K562 (cell line): Measurements from ENCODE around the gene NUDT21. TPM values are rescaled to one million over a fixed set of nuclear protein-coding genes. Genes with fewer than 3 reads are reported as not detected.

Experiments
- BRF2 ChIP-seq: IDR thresholded peaks from 3 replicates; pipeline ENCODE4 v1.6.1; 2011; ENCODE audit warnings: borderline replicate concordance, mild to moderate bottlenecking; ENCODE audit not compliant: insufficient read length, insufficient read depth
- CBX1 ChIP-seq: sonication (generic); IDR thresholded peaks from 2 replicates; pipeline ENCODE4 v1.6.1; 2016; ENCODE audit warnings: antibody characterized with exemption, low read depth, mild to moderate bottlenecking
- CEBPZ ChIP-seq: fragments of 150-350 bp; IDR thresholded peaks from 2 replicates; pipeline ENCODE4 v1.6.1; 2014; ENCODE audit warnings: low read depth, mild to moderate bottlenecking, low read length, borderline replicate concordance
- CXXC5 ChIP-seq: fragments of 250-450 bp; sonication (Bioruptor Pico); IDR thresholded peaks from 2 replicates; pipeline ENCODE4 v1.8.0; 2022; ENCODE audit warnings: inconsistent platforms, mild to moderate bottlenecking, moderate library complexity
- DPF2 ChIP-seq: fragments of 450-650 bp; IDR thresholded peaks from 2 replicates; pipeline ENCODE4 v1.6.1; 2016
- EP300 ChIP-seq: IDR thresholded peaks from 2 replicates; pipeline ENCODE4 v1.6.1; 2012; ENCODE audit warnings: low read length, improper control_type of control experiment
- FOS ChIP-seq: IDR thresholded peaks from 3 replicates; pipeline ENCODE4 v1.6.1; 2011; ENCODE audit not compliant: insufficient read length; ENCODE audit errors: extremely low read depth
- GTF2E2 ChIP-seq: fragments of 200-800 bp; sonication (Bioruptor generic); IDR thresholded peaks from 2 replicates; pipeline ENCODE4 v1.6.1; 2016; ENCODE audit warnings: missing genetic modification characterization, missing compliant biosample characterization
- HOXB6 ChIP-seq: fragments of 250-450 bp; sonication (Bioruptor Pico); IDR thresholded peaks from 2 replicates; pipeline ENCODE4 v1.5.1; 2022; ENCODE audit warnings: mild to moderate bottlenecking, borderline replicate concordance
- ID3 ChIP-seq, 2 experiments: fragments of 250-450 bp in 1 of 2; fragments of 450-650 bp in 1 of 2; sonication (Bioruptor Pico) in 1 of 2; IDR thresholded peaks; 2 replicates each; pipeline versions ENCODE4 v1.6.1 to v1.8.0; 2016 to 2021; ENCODE audit warnings: mild to moderate bottlenecking in 2 of 2, moderate library complexity in 2 of 2, missing compliant biosample characterization in 1 of 2, missing genetic modification characterization in 1 of 2
- KAT2B ChIP-seq: IDR thresholded peaks from one replicate; pipeline ENCODE4 v1.6.1; 2012; ENCODE audit warnings: low read depth, mild to moderate bottlenecking, control low read depth, inconsistent platforms, low read length, moderate library complexity
- MAFK ChIP-seq: IDR thresholded peaks from 2 replicates; pipeline ENCODE4 v1.6.1; 2011; ENCODE audit warnings: low read length, improper control_type of control experiment
- NFE2L1 ChIP-seq: fragments of 450-650 bp; IDR thresholded peaks from 2 replicates; pipeline ENCODE4 v1.6.1; 2016; ENCODE audit warnings: missing genetic modification characterization, low read depth, mild to moderate bottlenecking, missing compliant biosample characterization, moderate library complexity, borderline replicate concordance
- NR2C2 ChIP-seq, 2 experiments: fragments of 200-800 bp in 1 of 2; sonication (Bioruptor generic) in 1 of 2; sonication (generic) in 1 of 2; formaldehyde crosslinking in 1 of 2; IDR thresholded peaks; 2 replicates each; pipeline versions ENCODE4 v1.6.1 to v1.8.0; 2016 to 2022; ENCODE audit warnings: mild to moderate bottlenecking in 1 of 2, missing compliant biosample characterization in 1 of 2, missing genetic modification characterization in 1 of 2, missing genetic modification reagents in 1 of 2
- RFX5 ChIP-seq: IDR thresholded peaks from 2 replicates; pipeline ENCODE4 v1.6.1; 2011; ENCODE audit warnings: low read depth, mild to moderate bottlenecking, improper control_type of control experiment, low read length
- RUNX1 ChIP-seq: sonication (generic); IDR thresholded peaks from 2 replicates; pipeline ENCODE4 v1.6.1; 2016; ENCODE audit warnings: antibody characterized with exemption, low read depth
- SMAD1 ChIP-seq: fragments of 150-350 bp; IDR thresholded peaks from 2 replicates; pipeline ENCODE4 v1.6.1; 2014; ENCODE audit warnings: low read length, low read depth; ENCODE audit not compliant: partially characterized antibody
- SMARCA5 ChIP-seq: fragments of 450-650 bp; IDR thresholded peaks from 2 replicates; pipeline ENCODE4 v1.6.1; 2016
- SRSF3 ChIP-seq: fragments of 200-400 bp; formaldehyde crosslinking; IDR thresholded peaks from 2 replicates; pipeline ENCODE4 v1.6.1; 2016; ENCODE audit warnings: mild to moderate bottlenecking, low read length, moderate library complexity; ENCODE audit not compliant: insufficient read depth
- ZNF316 ChIP-seq: fragments of 450-650 bp; IDR thresholded peaks from 2 replicates; pipeline ENCODE4 v1.6.1; 2016
- ZNF41 ChIP-seq: fragments of 250-450 bp; sonication (Bioruptor Pico); conservative IDR thresholded peaks from 2 replicates; pipeline ENCODE4 v1.4.0; 2020; ENCODE audit warnings: mild to moderate bottlenecking
- polyA plus RNA-seq, 8 experiments: library from polyadenylated mRNA; depleted of rRNA in 4 of 8; stranded (reverse) in 5 of 8; unstranded in 3 of 8; fragments of >200 nt; fragmentation: Nextera tagmentation in 2 of 8; fragmentation: Illumina TruSeq in 1 of 8; extraction: Ambion mirVana in 2 of 8; extraction: Trizol in 1 of 8; gene quantifications; 2 replicates each; pipeline versions ENCODE4 v1.2.1 to v1.2.3, GENCODE V29; 2011 to 2014; ENCODE audit warnings: inconsistent platforms in 1 of 8, missing spikeins in 1 of 8
- total RNA-seq, 7 experiments: library from RNA; depleted of rRNA in 6 of 7; stranded (reverse); fragments of >200 nt in 6 of 7; fragmentation: Illumina TruSeq in 2 of 7; extraction: Trizol in 2 of 7; gene quantifications; 2 replicates each; pipeline versions ENCODE4 v1.2.1 to v1.2.3, GENCODE V29; 2011 to 2021; ENCODE audit warnings: low replicate concordance in 1 of 7
- TF ChIP-seq, protein P1 (sequence below): fragments of 250-450 bp; sonication (Bioruptor Pico); IDR thresholded peaks from 2 replicates; pipeline ENCODE4 v1.8.0; 2022; ENCODE audit warnings: inconsistent platforms

Gene NUDT21
- total and polyA plus RNA-seq, 9 of the 15 experiments (the other 6 are each of a cell fraction or from before 2014, with no cell fraction given): 62.4 to 218 (median 121) TPM

- no peak for TF ChIP-seq ID3 (CRISPR knock-in tag; IDR thresholded peaks at IDR 0.05)
- no peak for TF ChIP-seq ID3 (tag; IDR thresholded peaks at IDR 0.05)
- no peak for TF ChIP-seq FOS
- TF ChIP-seq NFE2L1 (tag): peak; percentile 50
- 0 out of 2 replicates have a peak, but pooled peaks have one; percentile 15 for TF ChIP-seq GTF2E2 (tag)
- TF ChIP-seq, protein P1, sequence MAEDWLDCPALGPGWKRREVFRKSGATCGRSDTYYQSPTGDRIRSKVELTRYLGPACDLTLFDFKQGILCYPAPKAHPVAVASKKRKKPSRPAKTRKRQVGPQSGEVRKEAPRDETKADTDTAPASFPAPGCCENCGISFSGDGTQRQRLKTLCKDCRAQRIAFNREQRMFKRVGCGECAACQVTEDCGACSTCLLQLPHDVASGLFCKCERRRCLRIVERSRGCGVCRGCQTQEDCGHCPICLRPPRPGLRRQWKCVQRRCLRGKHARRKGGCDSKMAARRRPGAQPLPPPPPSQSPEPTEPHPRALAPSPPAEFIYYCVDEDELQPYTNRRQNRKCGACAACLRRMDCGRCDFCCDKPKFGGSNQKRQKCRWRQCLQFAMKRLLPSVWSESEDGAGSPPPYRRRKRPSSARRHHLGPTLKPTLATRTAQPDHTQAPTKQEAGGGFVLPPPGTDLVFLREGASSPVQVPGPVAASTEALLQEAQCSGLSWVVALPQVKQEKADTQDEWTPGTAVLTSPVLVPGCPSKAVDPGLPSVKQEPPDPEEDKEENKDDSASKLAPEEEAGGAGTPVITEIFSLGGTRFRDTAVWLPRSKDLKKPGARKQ (CRISPR knock-in tag): no peak
- TF ChIP-seq DPF2: no peak
- TF ChIP-seq ZNF41: no peak
- TF ChIP-seq KAT2B: no peak
- no peak for TF ChIP-seq SRSF3
- TF ChIP-seq BRF2: no peak
- no peak for TF ChIP-seq SMARCA5
- TF ChIP-seq CXXC5: no peak
- no peak for TF ChIP-seq NR2C2 (CRISPR knock-in tag; IDR thresholded peaks at IDR 0.05)
- TF ChIP-seq NR2C2 (tag; IDR thresholded peaks at IDR 0.05): no peak
- TF ChIP-seq HOXB6 (CRISPR knock-in tag): no peak
- no peak for TF ChIP-seq CBX1
- no peak for TF ChIP-seq CEBPZ
- TF ChIP-seq RUNX1: no peak
- no peak for TF ChIP-seq EP300
- no peak for TF ChIP-seq SMAD1
- TF ChIP-seq ZNF316: peak; percentile 84
- TF ChIP-seq RFX5: no peak
- TF ChIP-seq MAFK: peak; percentile 53; the same call in 1 of the 2 replicates
These were observed 26.2 kb upstream of the NUDT21 start (continued) for GRCh38 chr16:56477096-56477878.
